Measurements from ENCODE around the gene HES4. TPM values are rescaled to one million over a fixed set of nuclear protein-coding genes. Genes with fewer than 3 reads are reported as not detected.

Gene HES4
- total and polyA plus RNA-seq, 2 donors (not counting 1 experiment from before 2014, with no cell fraction given) = 0.49 to 2.0 TPM

- peaks cover 13% of the 10 kb centered on the region for H3K27me3 ChIP-seq (ENCODE audit: control insufficient read depth, insufficient read depth, low read length)
- peak; percentile 77 to 88 for DNase-seq (ENCODE audit: low read depth in 2 of 2)
- TF ChIP-seq CTCF (conservative IDR thresholded peaks at IDR 0.05 in 1 of 2, IDR thresholded peaks at IDR 0.05 in 1 of 2; ENCODE audit: low read depth in 1 of 2, low read length in 2 of 2) = no peak
- TF ChIP-seq EZH2 (IDR thresholded peaks at IDR 0.05; ENCODE audit: low read length, missing control alignments) = no peak
Measured at GRCh38 chr1:1000357-1001056, 610 bp upstream of the HES4 start.

DNA sequence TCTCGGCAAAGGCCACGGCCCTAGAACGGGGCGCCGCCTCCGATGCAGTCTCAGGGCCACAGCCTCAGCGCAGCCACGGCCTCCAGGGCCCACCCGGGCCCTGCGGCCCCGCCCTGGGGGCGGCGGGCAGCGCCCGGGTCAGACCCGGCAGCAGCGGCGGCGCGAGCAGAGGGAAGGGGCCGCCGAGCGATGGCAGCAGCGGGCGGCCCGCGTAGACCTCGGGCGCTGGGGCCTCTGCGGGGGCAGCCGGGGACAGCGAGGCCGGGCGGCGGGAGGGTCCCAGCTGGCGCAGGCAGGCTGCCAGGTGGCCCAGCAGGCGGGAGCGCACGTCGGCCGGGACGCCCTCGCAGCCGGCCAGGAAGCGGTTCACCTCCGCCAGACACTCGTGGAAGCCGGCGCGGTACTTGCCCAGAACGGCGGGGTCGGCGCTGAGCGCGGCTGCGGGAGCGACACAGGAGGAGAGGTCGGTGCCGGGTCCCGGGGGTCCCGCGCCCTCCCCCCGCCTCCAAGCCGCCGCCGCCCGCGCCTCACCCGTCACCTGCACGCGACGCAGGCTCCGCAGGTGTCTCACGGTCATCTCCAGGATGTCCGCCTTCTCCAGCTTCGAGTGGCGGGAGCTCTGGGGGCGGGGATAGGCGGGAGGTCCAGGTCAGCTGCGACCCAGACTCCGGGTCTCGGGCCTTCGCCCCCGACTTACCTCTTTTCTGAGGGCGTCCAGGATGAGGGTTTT, 737 bp downstream of the HES4 start:
- H4K20me1 ChIP-seq (ENCODE audit: control insufficient read depth, extremely low read depth, insufficient read depth, low read length) = no peaks in the 10 kb centered on the region
- H3K4me1 ChIP-seq (ENCODE audit: control insufficient read depth, extremely low read depth, insufficient read depth, low read length) = peaks cover 2% of the 10 kb centered on the region
- H3K79me2 ChIP-seq (ENCODE audit: control insufficient read depth, insufficient read depth, low read length) = no peaks in the 10 kb centered on the region
- peaks cover 17% of the 10 kb centered on the region for H3K27me3 ChIP-seq (ENCODE audit: control insufficient read depth, insufficient read depth, low read length)
- no peak for DNase-seq (ENCODE audit: low read depth in 2 of 2)
- H3K4me3 ChIP-seq (replicated peaks in 1 of 4; ENCODE audit: control extremely low read depth in 1 of 4, insufficient read depth in 1 of 4, low read depth in 3 of 4, low read length in 4 of 4) = peak overlapping the region in 1 of 4 experiments; percentile 48
- no peak for TF ChIP-seq CTCF (conservative IDR thresholded peaks at IDR 0.05 in 1 of 2, IDR thresholded peaks at IDR 0.05 in 1 of 2; ENCODE audit: low read depth in 1 of 2, low read length in 2 of 2)
- TF ChIP-seq EZH2 (IDR thresholded peaks at IDR 0.05; ENCODE audit: low read length, missing control alignments) = peak; percentile 91
- peak overlapping the region; percentile 89 for H3K9ac ChIP-seq (ENCODE audit: insufficient read depth, low read length)
- H2AFZ ChIP-seq (ENCODE audit: low read length) = no peak overlapping the region
- H3K27ac ChIP-seq (ENCODE audit: insufficient read depth, low read length) = no peak overlapping the region
- H3K4me2 ChIP-seq (ENCODE audit: extremely low read depth, insufficient read depth, low read length) = peak overlapping the region; percentile 40
- no peaks in the 10 kb centered on the region for H3K36me3 ChIP-seq (ENCODE audit: control insufficient read depth, insufficient read depth, low read length)
- H3K9me3 ChIP-seq (ENCODE audit: control insufficient read depth, insufficient read depth, low read depth, low read length) = no peaks in the 10 kb centered on the region

More at GRCh38 chr1:1000357-1001056, 610 bp upstream of the HES4 start:
- H3K9ac ChIP-seq (ENCODE audit: insufficient read depth, low read length) = peak overlapping the region; percentile 89
- no peak overlapping the region for H2AFZ ChIP-seq (ENCODE audit: low read length)
- peak overlapping the region; percentile 67 for H3K27ac ChIP-seq (ENCODE audit: insufficient read depth, low read length)
- no peaks in the 10 kb centered on the region for H4K20me1 ChIP-seq (ENCODE audit: control insufficient read depth, extremely low read depth, insufficient read depth, low read length)
- no peaks in the 10 kb centered on the region for H3K36me3 ChIP-seq (ENCODE audit: control insufficient read depth, insufficient read depth, low read length)
- peaks cover 2% of the 10 kb centered on the region for H3K4me1 ChIP-seq (ENCODE audit: control insufficient read depth, extremely low read depth, insufficient read depth, low read length)
- H3K9me3 ChIP-seq (ENCODE audit: control insufficient read depth, insufficient read depth, low read depth, low read length) = no peaks in the 10 kb centered on the region
- H3K79me2 ChIP-seq (ENCODE audit: control insufficient read depth, insufficient read depth, low read length) = no peaks in the 10 kb centered on the region
- peak overlapping the region; percentile 63 for H3K4me2 ChIP-seq (ENCODE audit: extremely low read depth, insufficient read depth, low read length)
- peak overlapping the region; percentile 25 to 61 (median 44) for H3K4me3 ChIP-seq (replicated peaks in 1 of 4; ENCODE audit: control extremely low read depth in 1 of 4, insufficient read depth in 1 of 4, low read depth in 3 of 4, low read length in 4 of 4)

- H3K4me3 ChIP-seq (replicated peaks in 1 of 4; ENCODE audit: control extremely low read depth in 1 of 4, insufficient read depth in 1 of 4, low read depth in 3 of 4, low read length in 4 of 4) = peak overlapping the region in 1 of 4 experiments; percentile 48
- H3K9ac ChIP-seq (ENCODE audit: insufficient read depth, low read length) = peak overlapping the region; percentile 89
- TF ChIP-seq CTCF (conservative IDR thresholded peaks at IDR 0.05 in 1 of 2, IDR thresholded peaks at IDR 0.05 in 1 of 2; ENCODE audit: low read depth in 1 of 2, low read length in 2 of 2) (no peak), EZH2 (IDR thresholded peaks at IDR 0.05; ENCODE audit: low read length, missing control alignments) (no peak)
- H3K4me2 ChIP-seq (ENCODE audit: extremely low read depth, insufficient read depth, low read length) = peak overlapping the region; percentile 32
- no peaks in the 10 kb centered on the region for H3K9me3 ChIP-seq (ENCODE audit: control insufficient read depth, insufficient read depth, low read depth, low read length)
- H3K79me2 ChIP-seq (ENCODE audit: control insufficient read depth, insufficient read depth, low read length) = no peaks in the 10 kb centered on the region
- H4K20me1 ChIP-seq (ENCODE audit: control insufficient read depth, extremely low read depth, insufficient read depth, low read length) = no peaks in the 10 kb centered on the region
- DNase-seq (ENCODE audit: low read depth in 2 of 2) = peak in 1 of 2 donors; percentile 57
- no peaks in the 10 kb centered on the region for H3K36me3 ChIP-seq (ENCODE audit: control insufficient read depth, insufficient read depth, low read length)
- peaks cover 2% of the 10 kb centered on the region for H3K4me1 ChIP-seq (ENCODE audit: control insufficient read depth, extremely low read depth, insufficient read depth, low read length)
- H3K27ac ChIP-seq (ENCODE audit: insufficient read depth, low read length) = no peak overlapping the region
- H2AFZ ChIP-seq (ENCODE audit: low read length) = no peak overlapping the region
- H3K27me3 ChIP-seq (ENCODE audit: control insufficient read depth, insufficient read depth, low read length) = peaks cover 17% of the 10 kb centered on the region
Measured at GRCh38 chr1:998745-998994, 1.2 kb downstream of the HES4 start.

Measured in fibroblast of lung (primary cell).